ENCODE data around the gene DDN. TPM values are rescaled to one million over a fixed set of nuclear protein-coding genes. Genes with fewer than 3 reads are reported as not detected.

The DDN gene
- total RNA-seq, 4 donors from 2014 or later = 0.12 to 0.65 TPM; not detected in 2

DNA sequence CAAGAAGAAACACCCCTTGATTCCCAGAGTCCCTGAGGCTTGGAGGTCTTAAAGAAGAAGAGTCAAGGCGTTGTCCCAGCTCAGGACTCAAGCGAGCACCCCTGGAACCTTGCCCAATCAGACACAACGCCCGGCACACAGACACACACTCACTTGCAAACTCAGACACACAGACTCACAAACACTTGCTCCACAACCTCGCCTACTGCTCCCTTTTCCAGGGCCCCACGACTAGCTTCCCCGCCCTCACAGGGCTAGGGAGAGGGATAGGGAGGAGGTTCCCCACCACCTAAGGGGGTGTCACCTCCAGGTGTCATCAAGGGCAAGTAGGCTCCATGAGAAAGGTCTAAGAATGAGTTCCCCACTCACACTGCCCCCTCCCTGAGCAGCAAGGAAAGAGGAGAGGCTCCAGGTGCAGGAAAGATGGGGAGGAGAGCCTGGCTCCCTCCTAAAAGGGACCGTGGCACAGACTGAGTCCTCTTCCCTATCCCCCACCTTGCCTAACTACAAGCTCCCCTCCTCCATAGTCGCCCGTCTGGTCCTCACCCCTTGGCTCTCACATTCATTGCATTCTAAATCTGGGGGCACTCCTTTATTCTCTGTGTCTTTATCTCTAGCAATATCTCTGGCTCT lies 28.4 kb downstream of the DDN start:
- TF ChIP-seq, protein P1, sequence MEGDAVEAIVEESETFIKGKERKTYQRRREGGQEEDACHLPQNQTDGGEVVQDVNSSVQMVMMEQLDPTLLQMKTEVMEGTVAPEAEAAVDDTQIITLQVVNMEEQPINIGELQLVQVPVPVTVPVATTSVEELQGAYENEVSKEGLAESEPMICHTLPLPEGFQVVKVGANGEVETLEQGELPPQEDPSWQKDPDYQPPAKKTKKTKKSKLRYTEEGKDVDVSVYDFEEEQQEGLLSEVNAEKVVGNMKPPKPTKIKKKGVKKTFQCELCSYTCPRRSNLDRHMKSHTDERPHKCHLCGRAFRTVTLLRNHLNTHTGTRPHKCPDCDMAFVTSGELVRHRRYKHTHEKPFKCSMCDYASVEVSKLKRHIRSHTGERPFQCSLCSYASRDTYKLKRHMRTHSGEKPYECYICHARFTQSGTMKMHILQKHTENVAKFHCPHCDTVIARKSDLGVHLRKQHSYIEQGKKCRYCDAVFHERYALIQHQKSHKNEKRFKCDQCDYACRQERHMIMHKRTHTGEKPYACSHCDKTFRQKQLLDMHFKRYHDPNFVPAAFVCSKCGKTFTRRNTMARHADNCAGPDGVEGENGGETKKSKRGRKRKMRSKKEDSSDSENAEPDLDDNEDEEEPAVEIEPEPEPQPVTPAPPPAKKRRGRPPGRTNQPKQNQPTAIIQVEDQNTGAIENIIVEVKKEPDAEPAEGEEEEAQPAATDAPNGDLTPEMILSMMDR (IDR thresholded peaks at IDR 0.05) = no peak
- DNase-seq (ENCODE audit: low spot score) (no peak), ATAC-seq (ENCODE audit: low FRiP score) (no peak)

DNA sequence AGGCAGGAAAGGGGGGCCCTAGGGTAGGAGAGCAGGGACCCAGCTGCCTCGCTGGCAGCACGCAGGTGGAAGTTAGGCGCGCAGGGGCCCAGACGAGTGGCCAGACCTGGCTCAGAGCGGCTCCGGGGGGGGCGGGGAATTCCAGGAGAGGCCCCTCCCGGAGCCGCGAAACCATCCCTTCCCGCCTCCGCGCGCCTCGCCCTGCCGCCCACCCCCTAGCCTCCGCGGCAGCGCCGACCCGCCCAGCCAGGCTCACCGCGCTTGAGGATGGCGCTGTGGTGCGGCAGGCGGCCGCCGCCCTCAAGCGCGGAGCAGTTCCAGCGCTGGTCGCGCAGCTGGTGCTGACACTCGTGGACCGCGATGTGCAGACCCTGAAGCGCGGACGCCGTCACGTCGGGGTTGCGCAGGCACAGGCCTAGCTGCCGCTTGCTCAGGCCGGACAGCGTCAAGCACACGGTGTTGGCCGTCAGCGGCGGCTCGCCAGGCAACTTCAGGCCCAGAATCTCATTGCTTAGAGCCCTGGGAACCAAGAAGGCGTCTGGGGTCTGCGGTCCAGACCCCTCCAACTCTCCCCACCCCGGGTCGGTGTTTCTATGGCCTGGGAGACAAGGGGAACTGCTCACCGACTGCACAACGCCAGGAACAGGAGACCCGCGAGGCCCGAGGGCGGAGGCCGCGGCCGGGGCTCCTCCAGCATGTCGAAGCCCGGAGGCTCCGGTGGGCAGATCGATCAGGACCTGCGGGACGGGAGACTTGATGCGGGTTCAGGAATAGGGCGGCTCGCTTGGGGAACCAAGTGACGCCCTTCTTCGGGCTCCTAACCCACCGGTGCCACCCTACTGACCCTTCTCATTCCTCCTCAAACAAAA lies 29.1 kb downstream of the DDN start:
- TF ChIP-seq, protein P1 (IDR thresholded peaks at IDR 0.05) = no peak
- ATAC-seq (ENCODE audit: low FRiP score) (peak; percentile 67), DNase-seq (ENCODE audit: low spot score) (no peak)

DNA sequence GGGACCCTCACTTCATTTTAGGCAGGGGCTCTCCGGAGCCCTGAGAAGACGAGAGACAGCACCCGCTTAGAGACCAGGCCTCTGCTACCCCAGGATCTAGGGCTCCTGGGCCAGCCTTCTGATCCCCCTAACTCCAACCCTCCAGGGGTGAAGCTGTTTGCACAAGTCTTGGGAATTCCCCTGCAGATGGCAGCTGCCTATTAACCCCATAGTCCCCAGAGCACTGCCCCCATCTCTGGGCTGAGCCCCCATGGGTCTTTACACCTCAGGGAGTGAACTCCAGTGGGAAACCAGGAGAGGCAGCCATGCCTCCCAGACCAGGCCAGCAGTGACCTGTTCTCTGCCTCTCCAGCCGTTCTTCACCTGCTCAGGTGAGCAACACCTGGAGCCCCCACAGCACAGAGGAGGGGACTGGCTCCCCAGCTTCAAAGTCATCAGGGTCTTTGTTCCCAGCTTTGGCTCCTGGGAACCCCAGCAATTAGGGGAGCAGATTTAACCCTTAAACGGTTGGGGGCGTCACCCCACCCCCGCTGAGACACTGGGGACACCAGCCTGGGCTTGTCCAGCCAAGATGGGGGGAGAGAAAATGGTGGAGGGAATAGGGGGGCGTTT lies 29.9 kb downstream of the DDN start:
- TF ChIP-seq, protein P1 (IDR thresholded peaks at IDR 0.05) = no peak
- ATAC-seq (ENCODE audit: low FRiP score) (no peak), DNase-seq (ENCODE audit: low spot score) (no peak)

DNA sequence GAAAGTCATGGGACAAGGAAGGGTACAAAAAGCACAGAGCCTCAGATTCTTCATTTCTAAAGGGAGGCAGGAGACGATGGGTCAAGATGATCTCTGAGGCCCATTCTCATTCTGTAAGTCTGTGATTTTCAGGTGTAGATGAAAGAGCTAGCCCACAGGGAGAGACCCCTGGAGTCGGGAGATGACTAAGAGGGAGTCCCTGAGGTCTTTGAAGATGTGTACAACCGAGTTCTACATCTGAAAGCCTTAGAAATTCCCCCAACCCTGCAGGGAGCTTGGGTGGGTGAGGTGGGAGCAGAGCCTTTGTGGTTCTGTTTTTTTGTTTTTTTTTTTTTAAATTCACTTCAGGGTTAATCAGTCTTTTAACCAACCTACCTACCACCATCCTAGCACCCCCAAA lies 30.7 kb downstream of the DDN start:
- DNase-seq (ENCODE audit: low spot score) (no peak), ATAC-seq (ENCODE audit: low FRiP score) (no peak)
- TF ChIP-seq, protein P1 (IDR thresholded peaks at IDR 0.05) = no peak

DNA sequence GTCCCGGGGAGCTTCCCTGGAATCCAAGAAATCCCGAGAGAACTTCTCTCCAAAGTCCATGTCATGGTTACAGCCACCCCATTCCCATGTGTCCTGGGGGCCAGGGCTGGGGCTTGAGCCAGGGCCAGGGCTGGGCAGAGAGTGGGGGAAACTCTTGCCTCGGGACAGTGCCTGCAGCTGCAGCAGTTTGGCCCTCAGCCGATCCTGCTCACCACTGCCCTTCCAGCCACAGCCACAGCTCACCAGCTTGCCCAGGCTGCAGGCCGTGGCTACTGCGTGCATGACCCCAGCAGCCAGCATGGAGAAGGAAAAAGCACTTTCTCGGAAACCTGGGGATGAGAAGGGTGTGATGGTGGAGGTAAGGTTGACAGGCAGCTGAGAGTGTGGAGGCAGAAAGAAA lies 31.2 kb downstream of the DDN start:
- ATAC-seq (ENCODE audit: low FRiP score) (no peak), DNase-seq (ENCODE audit: low spot score) (no peak)
- TF ChIP-seq, protein P1 (IDR thresholded peaks at IDR 0.05) = no peak

DNA sequence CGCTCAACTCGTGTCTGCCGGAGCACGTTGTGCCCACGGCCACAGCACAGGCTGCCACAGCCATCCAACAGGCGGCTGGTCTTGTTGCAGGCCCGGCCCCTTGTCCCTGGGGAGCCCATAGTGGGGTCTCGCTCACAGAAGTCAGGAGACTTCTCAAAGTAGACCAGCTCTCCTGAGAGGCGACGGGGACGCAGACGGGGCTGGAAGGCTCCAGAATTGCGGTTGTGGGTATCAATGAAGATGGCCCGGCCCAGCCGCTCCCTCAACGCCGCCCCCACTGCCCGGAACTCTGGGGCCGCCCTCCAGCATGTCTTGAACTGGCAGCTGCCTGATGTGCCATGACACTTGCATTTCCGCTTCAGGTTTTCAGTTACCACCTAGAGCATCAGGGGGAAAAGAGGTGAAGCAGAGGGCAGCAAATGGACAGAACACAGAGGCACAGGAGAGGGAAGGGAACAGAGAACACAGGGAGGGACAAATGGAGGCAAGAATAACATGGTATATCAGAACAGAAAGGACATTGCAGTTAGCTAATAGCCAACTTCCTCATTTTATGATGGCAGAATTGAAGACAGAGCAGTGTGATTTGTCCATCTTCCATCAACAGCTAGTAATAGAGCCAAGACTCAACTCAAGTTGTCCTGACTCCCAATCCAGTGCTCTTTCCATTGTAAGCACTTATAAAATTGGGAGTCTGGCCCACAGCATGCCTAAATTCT lies 32.8 kb downstream of the DDN start:
- TF ChIP-seq, protein P1 (IDR thresholded peaks at IDR 0.05) = no peak
- ATAC-seq (ENCODE audit: low FRiP score) = no peak
- no peak for DNase-seq (ENCODE audit: low spot score)

Measured in omental fat pad (tissue), 4 donors.